ENCODE data around the gene FGFR4. TPM values are rescaled to one million over a fixed set of nuclear protein-coding genes. Genes with fewer than 3 reads are reported as not detected.

The FGFR4 gene
- total RNA-seq, 4 donors from 2014 or later = 2.1 to 4.5 (median 3.8) TPM

GRCh38 chr5:177091232-177091631 lies 4.5 kb downstream of the FGFR4 start:
- Histone ChIP-seq H3K9me3 (no peaks in the 10 kb centered on the region), H3K4me1 (peaks cover 21 to 56% (median 51%) of the 10 kb centered on the region in 4 donors), H3K27ac (replicated peaks in 1 of 4) (no peak overlapping the region), H3K36me3 (no peaks in the 10 kb centered on the region), H3K4me3 (no peak overlapping the region), H3K27me3 (peaks cover 0 to 66% (median 11%) of the 10 kb centered on the region in 4 donors)
- TF ChIP-seq POLR2AphosphoS5 (IDR thresholded peaks at IDR 0.05) = no peak
- TF ChIP-seq POLR2A (IDR thresholded peaks at IDR 0.05; ENCODE audit: low read depth) = no peak
- TF ChIP-seq EP300 (IDR thresholded peaks at IDR 0.05) = no peak
- no peak for TF ChIP-seq CTCF (IDR thresholded peaks at IDR 0.05)
- intact Hi-C loops (cut with DNase I) = no loop called here
- no peak for DNase-seq (ENCODE audit: extremely low spot score)
- no CpG with 5 or more reads among the region's 3 CpGs for WGBS

- 84% methylated on average over 9 of the region's 32 CpGs for WGBS
- no peaks in the 10 kb centered on the region for H3K9me3 ChIP-seq
- no peak for TF ChIP-seq POLR2AphosphoS5 (IDR thresholded peaks at IDR 0.05)
- no peak for TF ChIP-seq CTCF (IDR thresholded peaks at IDR 0.05)
- TF ChIP-seq POLR2A (IDR thresholded peaks at IDR 0.05; ENCODE audit: low read depth) = no peak
- TF ChIP-seq EP300 (IDR thresholded peaks at IDR 0.05) = no peak
- peaks cover 0 to 54% (median 6%) of the 10 kb centered on the region in 4 donors for H3K27me3 ChIP-seq
- no peak for DNase-seq (ENCODE audit: extremely low spot score)
- no peaks in the 10 kb centered on the region for H3K36me3 ChIP-seq
- H3K4me3 ChIP-seq = no peak overlapping the region
- H3K4me1 ChIP-seq = peaks cover 13 to 44% (median 39%) of the 10 kb centered on the region in 4 donors
- intact Hi-C loops (cut with DNase I) = no loop called here
- no peak overlapping the region for H3K27ac ChIP-seq (replicated peaks in 1 of 4)
Observed at GRCh38 chr5:177092178-177093081, 5.7 kb downstream of the FGFR4 start.

GRCh38 chr5:177093082-177093712 lies 6.5 kb downstream of the FGFR4 start:
- 92% methylated on average over 35 of the region's 40 CpGs for WGBS
- intact Hi-C loops (cut with DNase I) = no loop called here
- no peak for TF ChIP-seq POLR2A (IDR thresholded peaks at IDR 0.05; ENCODE audit: low read depth)
- TF ChIP-seq POLR2AphosphoS5 (IDR thresholded peaks at IDR 0.05) = no peak
- TF ChIP-seq CTCF (IDR thresholded peaks at IDR 0.05) = no peak
- no peak for TF ChIP-seq EP300 (IDR thresholded peaks at IDR 0.05)
- Histone ChIP-seq H3K36me3 (no peaks in the 10 kb centered on the region), H3K27ac (replicated peaks in 1 of 4) (no peak overlapping the region), H3K9me3 (no peaks in the 10 kb centered on the region), H3K4me1 (peaks cover 11 to 41% (median 36%) of the 10 kb centered on the region in 4 donors), H3K4me3 (no peak overlapping the region), H3K27me3 (peaks cover 0 to 49% (median 2%) of the 10 kb centered on the region in 4 donors)
- no peak for DNase-seq (ENCODE audit: extremely low spot score)

GRCh38 chr5:177093803-177094202 lies 7.1 kb downstream of the FGFR4 start:
- no peaks in the 10 kb centered on the region for H3K36me3 ChIP-seq
- peaks cover 0 to 42% (median 2%) of the 10 kb centered on the region in 4 donors for H3K27me3 ChIP-seq
- DNase-seq (ENCODE audit: extremely low spot score) = no peak
- no peak overlapping the region for H3K4me3 ChIP-seq
- H3K4me1 ChIP-seq = peaks cover 7 to 46% (median 38%) of the 10 kb centered on the region in 4 donors
- WGBS = 98% methylated on average over 6 of the region's 6 CpGs
- H3K27ac ChIP-seq (replicated peaks in 1 of 4) = peak overlapping the region in 2 of 4 donors; percentile 15 to 51
- H3K9me3 ChIP-seq = no peaks in the 10 kb centered on the region
- TF ChIP-seq EP300 (IDR thresholded peaks at IDR 0.05) (no peak), POLR2A (IDR thresholded peaks at IDR 0.05; ENCODE audit: low read depth) (no peak), POLR2AphosphoS5 (IDR thresholded peaks at IDR 0.05) (no peak), CTCF (IDR thresholded peaks at IDR 0.05) (no peak)
- intact Hi-C loops (cut with DNase I) = no loop called here

Measured in esophagus muscularis mucosa (tissue), 4 donors.